Measurements from ENCODE around the gene NELL1. TPM values are rescaled to one million over a fixed set of nuclear protein-coding genes. Genes with fewer than 3 reads are reported as not detected.

NELL1 gene
- total and polyA plus RNA-seq, 2 experiments from 2014 or later = 1.6 TPM; not detected in 1

- TF ChIP-seq CTCF (conservative IDR thresholded peaks at IDR 0.05; ENCODE audit: low read depth in 2 of 2) = no peak
- no peak for TF ChIP-seq EZH2 (IDR thresholded peaks at IDR 0.05; ENCODE audit: low read depth, unreplicated experiment)
- no peak for TF ChIP-seq POLR2AphosphoS5 (IDR thresholded peaks at IDR 0.05; ENCODE audit: low read depth)
- TF ChIP-seq ZNF462 (CRISPR knock-in tag; IDR thresholded peaks at IDR 0.05) = no peak
Observed at GRCh38 chr11:21190181-21190580, 520.8 kb downstream of the NELL1 start (continued).

DNA sequence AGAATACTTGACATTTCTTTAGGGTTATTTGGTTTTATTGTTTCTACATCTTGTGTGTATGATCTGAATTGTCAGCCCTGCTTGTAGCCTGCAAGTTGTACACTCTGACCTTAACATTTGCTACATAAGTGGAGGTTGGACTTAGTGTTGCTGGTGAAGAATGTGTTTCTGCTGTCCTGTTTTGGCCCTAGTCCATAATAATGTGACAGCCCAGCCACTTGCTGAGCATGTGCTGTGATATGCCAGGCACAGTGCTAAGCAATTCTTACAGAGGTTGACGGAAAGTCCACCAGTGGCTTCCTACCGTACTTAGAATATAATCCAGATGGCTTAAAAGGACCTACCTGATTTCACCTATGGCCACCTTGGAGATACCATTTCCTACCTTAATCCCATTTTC, 526.6 kb downstream of the NELL1 start:
- DNase-seq (ENCODE audit: low spot score) = no peak
- Histone ChIP-seq H3K4me3 (no peak overlapping the region), H3K4me2 (no peak overlapping the region), H3F3A (replicated peaks; ENCODE audit: low read depth) (no peaks in the 10 kb centered on the region), H3K27me3 (ENCODE audit: insufficient read depth) (no peaks in the 10 kb centered on the region), H4K20me1 (replicated peaks; ENCODE audit: insufficient read depth) (no peaks in the 10 kb centered on the region), H2AFZ (no peak overlapping the region), H3K9me2 (ENCODE audit: insufficient read depth) (peaks cover 3% of the 10 kb centered on the region; the same call in 1 of the 2 replicates), H3K79me2 (replicated peaks; ENCODE audit: insufficient read depth) (no peaks in the 10 kb centered on the region), H3K27ac (ENCODE audit: low read depth) (no peak overlapping the region), H3K36me3 (ENCODE audit: insufficient read depth) (no peaks in the 10 kb centered on the region), H3K4me1 (ENCODE audit: insufficient read depth) (no peaks in the 10 kb centered on the region)
- no peak overlapping the region for H3K27ac Mint-ChIP-seq
- H3K4me3 Mint-ChIP-seq = no peak overlapping the region
- peaks cover 5% of the 10 kb centered on the region for H3K9me3 Mint-ChIP-seq
- H3K36me3 Mint-ChIP-seq (ENCODE audit: low read depth) = no peaks in the 10 kb centered on the region
- ATAC-seq = no peak
- H3K4me1 Mint-ChIP-seq = no peaks in the 10 kb centered on the region
- no peaks in the 10 kb centered on the region for H3K27me3 Mint-ChIP-seq (ENCODE audit: insufficient read depth, low read depth, poor library complexity)
- TF ChIP-seq ZNF462 (CRISPR knock-in tag; IDR thresholded peaks at IDR 0.05) = no peak

All from GM23338 (cell line).